GM19023 (cell line): ENCODE measurements around the gene LCN15.

Source experiments
- ATAC-seq: cut with Tn5 transposase; IDR thresholded peaks from one replicate; pipeline ENCODE4 v1.9.1; 2021; ENCODE audit warnings: mild to moderate bottlenecking, moderate library complexity; ENCODE audit not compliant: unreplicated experiment

LCN15 gene

GRCh38 chr9:136741883-136742571, 22.3 kb downstream of the LCN15 start:
- no peak for ATAC-seq

GRCh38 chr9:136740971-136741882, 23.1 kb downstream of the LCN15 start:
- no peak for ATAC-seq

GRCh38 chr9:136740491-136740890, 23.8 kb downstream of the LCN15 start:
- no peak for ATAC-seq

GRCh38 chr9:136740069-136740468, 24.2 kb downstream of the LCN15 start:
- no peak for ATAC-seq

- ATAC-seq: no peak
These were observed 24.8 kb downstream of the LCN15 start for GRCh38 chr9:136739509-136739908.

- ATAC-seq: no peak
These were observed 25.4 kb downstream of the LCN15 start for GRCh38 chr9:136738960-136739359.

- ATAC-seq: no peak
These were observed 28.4 kb downstream of the LCN15 start for GRCh38 chr9:136735812-136736480.

GRCh38 chr9:136734837-136735496, 29.4 kb downstream of the LCN15 start:
- no peak for ATAC-seq

GRCh38 chr9:136733611-136734010, 30.7 kb downstream of the LCN15 start:
- ATAC-seq: no peak

- no peak for ATAC-seq
These were observed 31.7 kb downstream of the LCN15 start for GRCh38 chr9:136732444-136733178.

GRCh38 chr9:136729926-136730325, 34.4 kb downstream of the LCN15 start:
- ATAC-seq: no peak

GRCh38 chr9:136729144-136729543, 35.2 kb downstream of the LCN15 start:
- ATAC-seq: no peak

- ATAC-seq: peak; percentile 16
These were observed 35.7 kb downstream of the LCN15 start for GRCh38 chr9:136728548-136729123.

- ATAC-seq: peak; percentile 58
These were observed 36.2 kb downstream of the LCN15 start for GRCh38 chr9:136728080-136728547.

GRCh38 chr9:136726631-136727191, 37.6 kb downstream of the LCN15 start:
- ATAC-seq: no peak

- no peak for ATAC-seq
These were observed 38.2 kb downstream of the LCN15 start for GRCh38 chr9:136726118-136726517.

GRCh38 chr9:136725612-136726011, 38.7 kb downstream of the LCN15 start:
- no peak for ATAC-seq

GRCh38 chr9:136724772-136725171, 39.5 kb downstream of the LCN15 start:
- no peak for ATAC-seq

- no peak for ATAC-seq
These were observed 40.3 kb downstream of the LCN15 start for GRCh38 chr9:136723989-136724388.
